Measurements from ENCODE around the gene MLPH. TPM values are rescaled to one million over a fixed set of nuclear protein-coding genes. Genes with fewer than 3 reads are reported as not detected.

The MLPH gene
- total RNA-seq, 1 donor: not detected

DNA sequence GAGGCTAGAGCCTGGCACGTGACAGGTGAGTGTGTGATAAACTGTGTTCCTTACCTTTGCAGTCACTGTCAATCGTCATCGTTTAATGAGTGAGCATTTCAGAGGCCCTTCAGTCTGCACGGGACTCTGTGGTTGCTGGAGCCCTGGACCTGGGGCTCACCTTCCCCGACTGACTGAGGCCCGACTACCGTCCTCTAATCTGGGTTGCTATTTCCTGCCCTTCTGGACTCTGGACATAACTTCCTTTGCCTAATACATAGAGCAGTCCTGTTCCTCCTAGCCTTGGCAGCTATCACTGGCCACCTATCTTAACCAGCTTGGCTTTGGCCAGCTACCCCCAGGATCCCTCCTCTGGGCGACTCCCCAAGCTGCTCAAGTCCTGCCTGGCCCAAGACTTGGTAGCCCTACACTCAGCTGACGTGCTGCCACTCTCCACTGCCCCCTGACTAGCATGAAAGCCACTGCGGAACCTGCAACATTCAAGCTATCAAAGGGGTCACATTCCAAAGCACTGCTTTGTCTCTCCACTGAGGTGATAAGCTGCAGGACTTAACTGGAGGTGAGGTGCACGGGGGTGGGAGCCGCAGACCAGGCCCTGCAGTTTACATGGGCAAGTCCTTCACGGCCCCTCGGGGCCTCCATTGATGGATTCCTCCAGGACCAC lies 114.5 kb downstream of the MLPH start:
- Histone ChIP-seq H3K9me3 (ENCODE audit: low read depth, low read length) (no peaks in the 10 kb centered on the region), H3K4me3 (ENCODE audit: low read length) (no peak overlapping the region), H3K27me3 (ENCODE audit: insufficient read depth, low read length) (no peaks in the 10 kb centered on the region), H3K4me1 (ENCODE audit: insufficient read depth, low read length) (peaks cover 18% of the 10 kb centered on the region)

DNA sequence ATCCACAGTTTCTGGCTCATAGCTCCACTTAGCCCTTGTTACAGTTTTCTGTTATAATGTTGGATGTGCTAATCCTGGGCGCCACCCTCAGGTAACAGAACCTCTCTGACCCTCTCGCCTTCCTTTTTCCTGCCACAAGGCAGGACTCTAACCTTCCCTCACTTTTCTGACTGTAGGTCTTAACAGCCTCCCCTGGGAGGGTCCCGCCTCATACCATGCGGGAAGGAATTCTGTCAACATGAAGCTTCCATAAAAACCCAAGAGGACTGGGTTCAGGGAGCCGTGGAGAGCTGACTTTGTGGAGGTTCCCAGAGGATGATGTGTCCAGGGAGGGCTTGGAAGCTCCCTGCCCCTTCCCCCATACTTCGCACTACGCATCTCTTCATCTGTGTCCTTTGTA lies 115.4 kb downstream of the MLPH start:
- peaks cover 18% of the 10 kb centered on the region for H3K4me1 ChIP-seq (ENCODE audit: insufficient read depth, low read length)
- no peak overlapping the region for H3K4me3 ChIP-seq (ENCODE audit: low read length)
- H3K27me3 ChIP-seq (ENCODE audit: insufficient read depth, low read length): no peaks in the 10 kb centered on the region
- H3K9me3 ChIP-seq (ENCODE audit: low read depth, low read length): no peaks in the 10 kb centered on the region

DNA sequence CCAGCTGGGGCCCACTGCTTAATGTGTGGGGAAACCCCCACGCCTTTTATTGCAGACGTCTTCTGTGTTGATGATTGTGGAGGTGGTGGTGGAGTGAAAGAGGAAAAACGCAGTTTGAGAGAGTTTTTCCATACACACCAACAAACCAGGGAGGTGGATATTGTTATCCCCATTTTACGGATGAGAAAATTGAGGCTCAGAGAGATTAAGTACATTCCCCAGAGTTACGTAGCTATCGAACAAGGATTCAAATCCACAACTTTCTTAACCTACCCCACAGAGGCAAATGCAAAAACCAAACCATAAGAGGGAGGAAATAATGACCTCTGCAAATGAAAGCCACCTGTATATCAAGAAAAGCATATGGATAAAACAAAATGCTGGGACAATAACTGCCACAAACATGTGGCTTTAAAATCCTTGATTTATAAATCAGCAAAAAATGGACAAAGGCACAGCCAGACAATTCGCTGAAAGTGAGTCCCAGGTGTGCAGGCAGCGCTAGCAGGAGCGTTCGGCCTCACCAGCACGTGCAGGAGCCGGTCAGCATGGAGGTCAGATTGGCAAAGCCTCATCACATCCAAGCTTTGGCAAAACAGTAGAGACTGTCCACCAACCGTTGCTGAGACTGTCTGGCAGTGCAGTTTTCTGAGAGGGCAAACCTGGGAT lies 116.1 kb downstream of the MLPH start:
- Histone ChIP-seq H3K4me1 (ENCODE audit: insufficient read depth, low read length) (peaks cover 18% of the 10 kb centered on the region), H3K27me3 (ENCODE audit: insufficient read depth, low read length) (no peaks in the 10 kb centered on the region), H3K9me3 (ENCODE audit: low read depth, low read length) (no peaks in the 10 kb centered on the region), H3K4me3 (ENCODE audit: low read length) (no peak overlapping the region)

DNA sequence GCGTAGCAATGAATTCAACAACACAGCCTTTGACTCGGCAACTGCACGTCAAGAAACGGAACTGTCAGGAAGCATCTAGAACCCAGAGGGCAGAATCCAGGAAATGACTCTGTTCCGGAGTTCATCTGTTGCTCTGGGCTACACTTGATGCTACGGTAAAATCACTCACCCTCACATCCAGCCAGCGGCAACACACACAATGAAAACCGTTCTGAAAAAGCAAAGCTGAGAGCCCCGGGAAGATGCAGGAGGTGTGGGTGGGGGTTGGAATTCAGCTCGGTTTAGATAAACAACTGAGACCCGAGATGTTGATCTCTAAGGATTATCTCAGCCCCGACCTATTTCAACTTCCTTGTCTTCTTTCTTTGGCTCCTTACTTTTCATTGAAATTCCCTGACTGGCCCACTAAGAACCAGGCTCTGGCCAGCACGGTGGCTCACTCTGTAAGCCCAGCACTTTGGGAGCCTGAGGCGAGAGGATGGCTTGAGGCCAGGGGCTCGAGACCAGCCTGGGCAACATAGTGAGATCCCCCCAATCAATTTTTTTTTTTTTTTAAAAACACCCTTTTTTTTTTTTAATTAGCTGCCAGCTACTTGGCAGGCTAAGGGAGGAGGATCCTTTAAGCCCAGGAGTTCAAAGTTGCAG lies 116.8 kb downstream of the MLPH start:
- H3K27me3 ChIP-seq (ENCODE audit: insufficient read depth, low read length): no peaks in the 10 kb centered on the region
- H3K9me3 ChIP-seq (ENCODE audit: low read depth, low read length): no peaks in the 10 kb centered on the region
- H3K4me3 ChIP-seq (ENCODE audit: low read length): peak overlapping the region; percentile 8
- H3K4me1 ChIP-seq (ENCODE audit: insufficient read depth, low read length): peaks cover 18% of the 10 kb centered on the region

DNA sequence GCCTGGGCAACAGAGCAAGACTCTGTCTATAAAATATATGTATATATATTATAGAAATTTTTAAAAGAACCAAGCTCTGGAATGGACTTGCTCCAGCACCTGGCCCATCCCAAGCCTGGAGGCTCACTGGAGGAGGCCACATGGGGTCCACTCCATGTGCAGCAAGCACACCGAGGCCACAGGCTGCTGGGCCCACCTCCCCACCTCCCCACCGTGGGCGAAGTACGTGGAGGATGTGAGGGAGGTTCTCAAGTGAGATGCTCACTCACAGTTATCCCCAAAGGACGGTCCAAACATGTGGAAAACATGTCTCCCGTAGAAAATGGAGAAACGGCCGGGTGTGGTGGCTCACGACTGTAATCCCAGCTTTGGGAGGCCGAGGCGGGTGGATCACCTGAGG lies 117.3 kb downstream of the MLPH start:
- peaks cover 18% of the 10 kb centered on the region for H3K4me1 ChIP-seq (ENCODE audit: insufficient read depth, low read length)
- no peaks in the 10 kb centered on the region for H3K9me3 ChIP-seq (ENCODE audit: low read depth, low read length)
- H3K4me3 ChIP-seq (ENCODE audit: low read length): no peak overlapping the region
- H3K27me3 ChIP-seq (ENCODE audit: insufficient read depth, low read length): no peaks in the 10 kb centered on the region

Other genes starting within 250 kb of the MLPH start
- 0.52 TPM for gene COL6A3, start 73.1 kb upstream of the MLPH start, total RNA-seq
- not detected for gene PRLH, start 79.3 kb downstream of the MLPH start, total RNA-seq
- 0.10 TPM for gene RAB17, start 103.5 kb downstream of the MLPH start, total RNA-seq
- gene LRRFIP1, start 140.3 kb downstream of the MLPH start, total RNA-seq: 128 TPM

Measured in mononuclear cell (primary cell).